ENCODE results near the gene TMEM130.

Gene TMEM130

GRCh38 chr7:98869597-98870120, at the start of gene TMEM130:
TMEM130 (minus strand) TSS chr7:98870014; CDS start chr7:98869861, 153 bp downstream.
- no peak for DNase-seq

GRCh38 chr7:98917331-98917730, 47.5 kb upstream of the TMEM130 start:
- DNase-seq = no peak

GRCh38 chr7:98913612-98914011, 43.8 kb upstream of the TMEM130 start:
- DNase-seq = peak; percentile 55

- no peak for DNase-seq
Measured at GRCh38 chr7:98913026-98913425, 43.2 kb upstream of the TMEM130 start.

GRCh38 chr7:98911916-98912315, 42.1 kb upstream of the TMEM130 start:
- DNase-seq = peak; percentile 93

- DNase-seq = no peak
Measured at GRCh38 chr7:98910427-98910826, 40.6 kb upstream of the TMEM130 start.

GRCh38 chr7:98909487-98909886, 39.7 kb upstream of the TMEM130 start:
- DNase-seq = no peak

GRCh38 chr7:98908585-98908984, 38.8 kb upstream of the TMEM130 start:
- DNase-seq = no peak

- DNase-seq = no peak
Measured at GRCh38 chr7:98907570-98907969, 37.8 kb upstream of the TMEM130 start.

- DNase-seq = no peak
Measured at GRCh38 chr7:98903246-98903645, 33.4 kb upstream of the TMEM130 start.

- no peak for DNase-seq
Measured at GRCh38 chr7:98902523-98902922, 32.7 kb upstream of the TMEM130 start.

GRCh38 chr7:98900815-98901214, 31.0 kb upstream of the TMEM130 start:
- no peak for DNase-seq

GRCh38 chr7:98899816-98900215, 30.0 kb upstream of the TMEM130 start:
- no peak for DNase-seq

GRCh38 chr7:98892609-98893008, 22.8 kb upstream of the TMEM130 start:
- no peak for DNase-seq

GRCh38 chr7:98887038-98887437, 17.2 kb upstream of the TMEM130 start:
- no peak for DNase-seq

- DNase-seq = no peak
Measured at GRCh38 chr7:98884416-98884815, 14.6 kb upstream of the TMEM130 start.

GRCh38 chr7:98881561-98882315, 11.9 kb upstream of the TMEM130 start:
- no peak for DNase-seq

GRCh38 chr7:98880485-98880884, 10.7 kb upstream of the TMEM130 start:
- DNase-seq = no peak

- DNase-seq = no peak
Measured at GRCh38 chr7:98879979-98880315, 10.1 kb upstream of the TMEM130 start.

- DNase-seq = peak; percentile 10
Measured at GRCh38 chr7:98879198-98879978, 9.6 kb upstream of the TMEM130 start.

GRCh38 chr7:98878365-98879197, 8.8 kb upstream of the TMEM130 start, which contains the start of gene TRRAP:
TRRAP (plus strand) TSS chr7:98878532; CDS start chr7:98881151, 2,619 bp downstream.
- peak; percentile 37 for DNase-seq

GRCh38 chr7:98877692-98878364, 8.0 kb upstream of the TMEM130 start:
- DNase-seq = no peak
